GM21786 (cell line): ENCODE data around the gene GRIK5.

Experiments used
- ATAC-seq: cut with Tn5 transposase; IDR thresholded peaks from one replicate; pipeline ENCODE4 v1.9.1; 2021; ENCODE audit not compliant: unreplicated experiment

GRIK5 gene

GRCh38 chr19:42095142-42095813, 25.3 kb upstream of the GRIK5 start:
- no peak for ATAC-seq

DNA sequence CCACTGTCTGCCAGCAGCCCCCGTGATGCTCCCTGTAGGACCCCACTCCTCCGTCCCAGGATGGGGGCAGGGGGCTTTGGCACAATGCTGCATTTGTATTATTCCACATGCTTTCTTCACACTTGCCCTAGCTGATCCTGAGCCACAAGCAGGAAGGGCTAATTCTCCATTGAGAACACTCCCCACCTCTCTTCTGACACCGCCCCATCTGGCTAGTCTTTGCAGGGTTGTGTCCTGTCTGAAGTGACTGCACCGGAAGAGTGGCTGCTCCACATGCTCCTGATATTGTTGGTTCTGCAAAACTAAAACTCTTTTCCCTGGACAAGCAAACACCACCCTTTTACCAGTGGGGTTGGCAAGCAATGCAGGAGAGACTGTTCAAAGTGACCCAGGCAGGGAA, 23.9 kb upstream of the GRIK5 start:
- ATAC-seq: no peak

DNA sequence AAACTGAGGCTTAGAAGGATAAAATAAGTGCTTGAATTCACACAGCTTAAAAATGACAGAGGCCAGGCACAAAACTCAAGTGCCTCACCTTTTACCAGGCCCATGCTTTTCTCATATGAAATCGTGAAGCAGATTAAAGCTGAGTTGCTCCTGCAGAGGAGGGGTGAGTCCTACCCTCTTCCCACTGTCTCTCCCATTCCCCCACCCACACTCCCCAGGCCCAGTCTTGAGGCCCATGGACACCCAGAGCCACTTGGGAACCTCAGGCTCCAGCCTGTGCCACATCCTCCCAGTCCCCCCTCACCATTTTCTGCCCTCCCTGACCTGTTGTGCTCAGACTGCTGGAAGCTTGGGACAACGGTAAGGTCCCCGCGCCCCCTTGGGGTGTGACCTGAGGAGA, 23.5 kb upstream of the GRIK5 start:
- no peak for ATAC-seq

DNA sequence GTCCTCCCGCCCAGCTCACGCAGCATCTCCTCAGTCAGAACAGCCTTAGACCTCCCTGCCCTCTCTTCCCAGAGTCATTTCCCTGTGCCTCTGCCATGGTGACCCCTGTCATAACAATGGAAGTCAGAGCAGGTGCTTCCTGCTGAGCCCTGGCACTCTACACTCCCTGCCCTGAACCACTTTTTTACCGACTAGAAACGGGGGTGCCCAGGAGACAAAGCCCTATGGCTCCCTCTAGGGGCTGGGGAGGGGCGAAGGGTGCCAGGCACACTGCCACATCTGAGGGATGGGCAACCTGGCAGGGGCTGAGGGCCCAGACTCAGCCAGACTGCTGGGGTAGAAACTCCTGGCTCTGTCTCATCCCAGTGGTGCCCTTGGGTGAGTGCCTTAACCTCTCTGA, 22.3 kb upstream of the GRIK5 start:
- no peak for ATAC-seq

- ATAC-seq: no peak
Observed at GRCh38 chr19:42091742-42092141, 21.7 kb upstream of the GRIK5 start.

DNA sequence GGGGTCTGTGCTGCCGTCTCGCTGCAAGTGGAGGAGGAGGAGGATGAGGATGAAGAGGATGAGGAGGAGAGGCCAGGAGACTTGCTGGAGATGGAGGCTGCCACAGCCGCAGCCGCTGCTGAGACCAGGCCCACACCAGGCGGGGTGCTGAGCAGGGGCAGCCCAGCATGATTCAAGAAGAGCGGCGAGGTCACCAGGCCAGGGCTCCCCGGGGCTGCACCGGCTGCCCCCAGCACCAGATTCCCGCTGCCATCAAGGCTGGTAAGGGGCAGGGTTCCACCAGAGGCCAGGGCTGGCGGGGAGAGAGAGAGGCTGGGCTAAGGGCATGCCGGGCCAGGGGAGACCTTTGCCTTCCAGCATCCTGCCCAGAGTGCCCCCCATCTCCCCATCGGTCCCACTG, 21.3 kb upstream of the GRIK5 start:
- ATAC-seq: no peak

DNA sequence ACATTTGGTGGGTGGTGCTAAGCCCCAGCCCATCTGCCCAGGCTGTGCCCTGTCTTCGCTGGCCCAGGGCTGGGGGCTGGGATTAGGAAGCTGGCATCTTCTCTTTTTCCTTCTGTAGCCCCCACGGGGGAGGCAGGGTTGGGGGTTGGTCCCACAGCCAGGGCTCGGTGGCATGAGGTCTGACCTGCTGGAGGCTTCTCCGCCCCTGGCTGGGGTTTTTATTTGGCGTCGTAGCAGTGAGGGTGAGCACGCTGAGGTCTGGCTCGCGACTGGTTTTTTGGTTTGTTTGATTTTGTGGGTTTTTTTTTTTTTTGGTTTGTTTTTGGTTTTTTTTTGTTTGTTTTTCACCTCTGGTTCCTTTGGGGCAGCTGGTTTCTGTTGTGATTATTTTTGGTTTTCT, 20.7 kb upstream of the GRIK5 start:
- no peak for ATAC-seq

DNA sequence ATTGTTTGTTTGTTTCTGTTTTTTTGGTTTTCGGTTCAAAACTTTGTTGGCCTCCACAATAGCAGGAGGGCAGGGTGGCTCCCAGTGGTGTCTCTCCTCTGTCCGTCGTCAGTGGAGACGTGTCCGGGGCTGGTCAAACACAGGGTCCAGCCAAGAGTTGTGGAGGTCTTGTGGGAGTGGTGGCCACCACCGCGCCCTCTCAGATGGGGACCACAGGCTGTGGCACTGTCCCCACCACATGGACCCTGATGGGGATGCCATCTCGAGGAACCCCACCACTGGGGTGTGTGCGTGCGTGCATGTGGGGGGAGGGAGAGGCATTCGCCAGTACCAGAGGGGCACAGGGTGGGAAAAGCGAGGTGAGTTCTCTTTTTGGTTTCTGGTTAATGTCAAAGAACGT, 19.8 kb upstream of the GRIK5 start:
- ATAC-seq: no peak

- no peak for ATAC-seq
Observed at GRCh38 chr19:42089191-42089750, 19.3 kb upstream of the GRIK5 start.

DNA sequence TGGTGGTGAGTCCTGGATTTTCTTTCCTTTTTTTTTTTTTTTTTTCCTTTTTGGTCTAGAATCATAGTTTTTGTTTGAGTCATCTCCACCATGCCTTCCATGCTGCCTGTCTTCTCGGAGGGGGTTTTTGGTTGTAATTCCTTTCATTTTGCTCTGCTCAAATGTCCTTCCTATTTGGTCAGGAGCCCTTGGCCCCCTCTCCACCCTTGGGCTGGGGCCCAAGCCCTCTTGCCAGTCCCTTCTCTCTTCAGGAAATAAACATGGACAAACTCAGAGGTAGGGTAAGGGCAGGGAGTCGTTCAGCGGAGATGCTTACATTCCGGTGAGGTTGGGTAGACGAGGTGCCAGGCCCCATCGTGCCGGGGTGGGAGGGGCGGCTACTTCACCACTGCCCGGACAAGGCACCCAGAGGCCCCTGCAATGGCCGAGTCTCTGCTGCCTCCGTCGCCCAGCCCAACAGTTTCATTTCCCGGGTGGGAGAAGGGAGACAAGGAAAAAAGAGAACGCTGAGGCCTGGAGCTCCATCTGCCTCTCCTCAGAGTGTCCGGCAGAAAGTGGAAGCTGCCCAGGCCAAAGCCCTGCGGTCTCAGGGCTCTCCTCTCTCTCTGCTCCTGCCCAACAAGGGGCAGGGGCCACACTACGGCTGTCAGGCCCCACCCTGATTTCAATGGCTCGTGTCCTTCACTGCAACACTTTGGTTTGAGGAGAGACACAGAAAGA, 18.6 kb upstream of the GRIK5 start:
- ATAC-seq: no peak

DNA sequence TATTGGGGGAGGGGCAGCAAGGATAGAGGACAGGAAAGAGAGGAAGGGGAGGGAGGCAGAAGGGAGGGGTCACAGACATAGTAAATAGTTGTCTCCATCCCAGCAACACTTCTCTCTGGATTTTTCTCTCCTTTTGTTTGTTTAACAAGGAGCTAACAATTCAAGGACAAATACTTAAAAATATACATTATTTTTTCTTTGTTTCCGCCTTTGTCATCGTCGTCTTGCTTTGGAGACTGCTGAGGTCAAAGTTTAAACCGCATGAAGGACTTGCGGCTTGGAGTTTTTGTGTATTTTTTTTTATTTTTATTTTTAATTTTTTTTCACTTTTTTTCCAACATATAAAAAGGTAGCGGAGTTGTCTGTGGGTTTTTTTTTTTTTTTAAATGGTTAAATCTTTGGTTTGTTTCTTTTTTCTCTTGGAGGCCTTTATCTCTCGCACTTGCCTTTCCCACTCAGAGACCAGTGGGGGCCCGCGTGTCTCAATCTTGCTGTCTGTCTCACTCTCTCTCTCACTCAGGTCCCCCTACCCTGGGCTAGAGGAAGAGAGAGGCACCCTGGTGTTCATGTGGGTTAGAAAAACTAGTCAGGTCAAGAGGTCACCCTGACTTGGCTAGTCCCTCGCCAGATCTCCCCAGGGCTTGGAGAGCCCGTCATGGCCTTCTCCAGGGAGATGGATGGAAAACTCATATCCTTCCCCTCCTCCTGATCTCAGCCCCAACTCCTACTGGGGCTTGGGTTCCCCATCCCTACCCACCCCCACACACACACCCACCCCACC, 17.0 kb upstream of the GRIK5 start:
- no peak for ATAC-seq

DNA sequence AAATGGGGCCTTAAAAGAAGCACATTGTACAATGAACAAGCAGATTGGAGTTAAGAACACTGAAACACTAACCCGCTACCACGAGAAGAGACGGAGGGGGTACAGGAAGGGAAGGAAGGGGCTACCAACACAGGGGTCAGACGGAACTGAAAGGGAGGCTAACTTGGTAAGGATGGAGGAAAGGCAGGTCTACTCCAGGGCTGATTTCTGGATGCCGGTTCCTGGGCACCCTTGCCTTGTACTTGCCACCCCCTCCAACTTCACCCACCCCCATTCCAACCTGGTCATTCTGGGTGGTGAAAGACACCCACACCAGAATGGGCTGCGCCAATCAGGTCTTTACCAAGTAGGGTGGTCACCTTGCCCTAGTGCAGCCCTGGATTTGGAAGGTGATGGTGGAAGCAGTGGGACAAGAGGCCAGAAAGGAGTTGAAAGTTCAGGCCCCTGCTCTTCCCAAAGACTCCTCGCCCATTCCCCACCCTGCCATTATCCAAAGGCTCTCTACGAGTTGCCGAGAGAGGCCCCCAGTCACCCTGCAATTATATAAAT, 16.3 kb upstream of the GRIK5 start:
- no peak for ATAC-seq

DNA sequence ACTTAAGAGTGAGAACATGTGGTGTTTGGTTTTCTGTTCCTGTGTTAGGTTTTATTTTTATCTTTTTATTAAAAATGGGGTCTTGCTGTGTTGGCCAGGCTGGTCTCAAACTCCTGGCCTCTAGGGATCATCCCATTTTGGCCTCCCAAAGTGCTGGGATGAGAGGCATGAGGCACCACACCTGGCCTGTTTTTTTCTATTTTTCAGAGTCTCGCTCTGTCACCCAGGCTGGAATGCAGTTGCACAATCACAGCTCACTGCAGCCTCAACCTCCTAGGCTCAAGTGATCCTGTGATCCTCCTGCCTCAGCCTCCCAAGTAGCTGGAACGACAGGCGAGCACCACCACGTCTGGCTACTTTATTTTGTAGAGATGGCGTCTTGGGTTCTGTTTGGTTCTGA, 13.5 kb upstream of the GRIK5 start:
- no peak for ATAC-seq

- ATAC-seq: no peak
Observed at GRCh38 chr19:42081584-42082203, 11.7 kb upstream of the GRIK5 start.

- no peak for ATAC-seq
Observed at GRCh38 chr19:42080764-42081375, 10.9 kb upstream of the GRIK5 start.

DNA sequence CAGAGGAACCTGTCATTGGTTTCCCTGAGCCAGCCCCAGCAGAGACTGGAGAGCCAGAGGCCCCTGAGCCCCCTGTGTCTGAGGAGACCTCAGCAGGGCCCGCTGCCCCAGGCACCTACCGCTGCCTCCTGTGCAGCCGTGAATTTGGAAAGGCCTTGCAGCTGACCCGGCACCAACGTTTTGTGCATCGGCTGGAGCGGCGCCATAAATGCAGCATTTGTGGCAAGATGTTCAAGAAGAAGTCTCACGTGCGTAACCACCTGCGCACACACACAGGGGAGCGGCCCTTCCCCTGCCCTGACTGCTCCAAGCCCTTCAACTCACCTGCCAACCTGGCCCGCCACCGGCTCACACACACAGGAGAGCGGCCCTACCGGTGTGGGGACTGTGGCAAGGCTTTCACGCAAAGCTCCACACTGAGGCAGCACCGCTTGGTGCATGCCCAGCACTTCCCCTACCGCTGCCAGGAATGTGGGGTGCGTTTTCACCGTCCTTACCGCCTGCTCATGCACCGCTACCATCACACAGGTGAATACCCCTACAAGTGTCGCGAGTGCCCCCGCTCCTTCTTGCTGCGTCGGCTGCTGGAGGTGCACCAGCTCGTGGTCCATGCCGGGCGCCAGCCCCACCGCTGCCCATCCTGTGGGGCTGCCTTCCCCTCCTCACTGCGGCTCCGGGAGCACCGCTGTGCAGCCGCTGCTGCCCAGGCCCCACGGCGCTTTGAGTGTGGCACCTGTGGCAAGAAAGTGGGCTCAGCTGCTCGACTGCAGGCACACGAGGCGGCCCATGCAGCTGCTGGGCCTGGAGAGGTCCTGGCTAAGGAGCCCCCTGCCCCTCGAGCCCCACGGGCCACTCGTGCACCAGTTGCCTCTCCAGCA, 10.1 kb upstream of the GRIK5 start:
- no peak for ATAC-seq

- ATAC-seq: no peak
Observed at GRCh38 chr19:42079276-42079669, 9.3 kb upstream of the GRIK5 start.

- no peak for ATAC-seq
Observed at GRCh38 chr19:42078538-42079275, 8.7 kb upstream of the GRIK5 start.

DNA sequence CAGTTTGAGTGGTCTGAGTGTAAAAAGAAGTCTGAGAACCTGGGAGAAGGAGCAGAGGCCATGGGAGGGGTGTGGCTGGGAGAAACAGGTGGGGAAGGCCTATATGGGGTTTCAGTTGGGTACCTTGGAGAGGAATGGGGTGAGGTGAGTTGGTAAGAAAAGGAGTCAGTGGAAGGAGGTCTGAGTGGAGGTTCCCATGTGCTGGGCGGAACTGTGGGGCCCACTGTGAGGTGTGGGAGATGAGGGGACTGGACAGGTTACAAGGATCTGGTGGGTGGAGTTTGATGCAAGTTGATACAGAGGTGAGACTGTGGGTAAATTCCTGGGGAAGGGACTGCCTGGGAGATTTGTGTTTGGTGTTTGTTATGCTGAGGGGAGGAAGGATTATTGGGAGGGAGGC, 8.1 kb upstream of the GRIK5 start:
- ATAC-seq: no peak
